ENCODE measurements around the gene HNRNPM.

- TF ChIP-seq, protein P1, sequence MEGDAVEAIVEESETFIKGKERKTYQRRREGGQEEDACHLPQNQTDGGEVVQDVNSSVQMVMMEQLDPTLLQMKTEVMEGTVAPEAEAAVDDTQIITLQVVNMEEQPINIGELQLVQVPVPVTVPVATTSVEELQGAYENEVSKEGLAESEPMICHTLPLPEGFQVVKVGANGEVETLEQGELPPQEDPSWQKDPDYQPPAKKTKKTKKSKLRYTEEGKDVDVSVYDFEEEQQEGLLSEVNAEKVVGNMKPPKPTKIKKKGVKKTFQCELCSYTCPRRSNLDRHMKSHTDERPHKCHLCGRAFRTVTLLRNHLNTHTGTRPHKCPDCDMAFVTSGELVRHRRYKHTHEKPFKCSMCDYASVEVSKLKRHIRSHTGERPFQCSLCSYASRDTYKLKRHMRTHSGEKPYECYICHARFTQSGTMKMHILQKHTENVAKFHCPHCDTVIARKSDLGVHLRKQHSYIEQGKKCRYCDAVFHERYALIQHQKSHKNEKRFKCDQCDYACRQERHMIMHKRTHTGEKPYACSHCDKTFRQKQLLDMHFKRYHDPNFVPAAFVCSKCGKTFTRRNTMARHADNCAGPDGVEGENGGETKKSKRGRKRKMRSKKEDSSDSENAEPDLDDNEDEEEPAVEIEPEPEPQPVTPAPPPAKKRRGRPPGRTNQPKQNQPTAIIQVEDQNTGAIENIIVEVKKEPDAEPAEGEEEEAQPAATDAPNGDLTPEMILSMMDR (IDR thresholded peaks at IDR 0.05) = no peak
- no peak for TF ChIP-seq POLR2AphosphoS5 (IDR thresholded peaks at IDR 0.05)
Observed at GRCh38 chr19:8517551-8518442, 73.0 kb downstream of the HNRNPM start.
